Stimulated activated CD8-positive, alpha-beta memory T cell treated with anti-CD3 and anti-CD28 coated beads, Interleukin-4, amount 100 ng/mL, for 4 hours (primary cell): Measurements from ENCODE around the gene PER2.
"Not testable (repeated sequence)": the region's sequence is repeated elsewhere in the genome, so short reads cannot be mapped to it uniquely, and the experiment has no call there.

Source experiments
- DNase-seq, 2 donors: peaks; one replicate each; pipeline ENCODE4 v3.0.0-alpha.2; 2020; ENCODE audit warnings: low read depth in 2 of 2, low spot score in 1 of 2

PER2 gene

DNA sequence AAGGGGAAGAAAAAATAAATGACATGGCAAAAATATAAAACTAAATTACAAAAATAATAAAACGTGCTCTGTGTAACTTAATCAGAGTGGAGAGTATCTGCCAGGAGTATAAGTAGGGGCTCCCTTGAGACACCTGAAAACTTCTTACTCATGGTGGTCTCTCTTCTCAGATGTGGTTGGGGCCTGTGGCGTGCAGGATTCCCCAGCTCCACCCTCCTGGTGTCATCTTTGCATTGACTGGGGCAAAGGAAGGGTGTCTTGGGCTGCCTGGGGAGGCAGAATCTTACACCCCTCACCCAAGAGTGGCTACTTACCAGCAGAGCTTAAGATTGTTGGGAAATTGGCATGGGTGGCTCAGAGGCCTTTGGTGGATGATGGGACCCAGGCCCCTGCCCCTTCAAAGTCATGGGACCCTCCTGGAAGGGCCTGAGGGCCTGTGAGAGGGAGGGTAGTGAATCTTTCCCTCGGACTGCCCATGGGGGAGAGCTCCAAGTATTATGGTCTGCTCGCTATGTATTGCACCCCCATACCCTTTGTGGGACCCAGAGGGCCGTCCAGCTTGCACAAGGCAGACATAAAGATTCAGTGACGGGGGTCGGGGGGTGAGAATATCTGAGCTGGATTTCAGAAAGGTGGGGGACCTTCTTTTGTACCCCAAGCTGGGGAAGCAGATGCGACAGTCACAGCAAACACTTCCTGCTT lies 25.0 kb upstream of the PER2 start:
- DNase-seq, result no peak

GRCh38 chr2:238310721-238311120 lies 22.3 kb upstream of the PER2 start:
- DNase-seq, result not testable (repeated sequence)

DNA sequence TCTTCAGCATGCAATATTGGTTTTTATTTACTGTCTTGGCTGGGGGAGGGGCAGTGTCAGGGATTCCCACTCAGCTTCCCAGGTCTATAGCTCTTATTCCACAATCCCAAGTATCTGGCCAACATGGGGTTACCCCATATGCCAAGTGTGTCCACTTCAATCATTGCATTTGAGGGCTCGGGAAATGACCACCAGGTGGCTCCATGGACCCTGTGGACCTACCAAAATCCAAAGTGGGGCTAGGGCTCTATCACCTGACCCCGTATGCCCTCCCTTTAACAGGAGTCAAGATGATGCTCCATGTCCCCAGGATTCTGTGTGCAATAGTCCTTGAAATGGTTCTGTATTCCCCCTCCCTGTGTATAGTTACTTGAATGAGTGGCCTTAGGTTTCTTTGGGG lies 19.8 kb upstream of the PER2 start:
- no peak for DNase-seq

- no peak for DNase-seq
These were observed 18.2 kb upstream of the PER2 start for GRCh38 chr2:238306672-238306998.

DNA sequence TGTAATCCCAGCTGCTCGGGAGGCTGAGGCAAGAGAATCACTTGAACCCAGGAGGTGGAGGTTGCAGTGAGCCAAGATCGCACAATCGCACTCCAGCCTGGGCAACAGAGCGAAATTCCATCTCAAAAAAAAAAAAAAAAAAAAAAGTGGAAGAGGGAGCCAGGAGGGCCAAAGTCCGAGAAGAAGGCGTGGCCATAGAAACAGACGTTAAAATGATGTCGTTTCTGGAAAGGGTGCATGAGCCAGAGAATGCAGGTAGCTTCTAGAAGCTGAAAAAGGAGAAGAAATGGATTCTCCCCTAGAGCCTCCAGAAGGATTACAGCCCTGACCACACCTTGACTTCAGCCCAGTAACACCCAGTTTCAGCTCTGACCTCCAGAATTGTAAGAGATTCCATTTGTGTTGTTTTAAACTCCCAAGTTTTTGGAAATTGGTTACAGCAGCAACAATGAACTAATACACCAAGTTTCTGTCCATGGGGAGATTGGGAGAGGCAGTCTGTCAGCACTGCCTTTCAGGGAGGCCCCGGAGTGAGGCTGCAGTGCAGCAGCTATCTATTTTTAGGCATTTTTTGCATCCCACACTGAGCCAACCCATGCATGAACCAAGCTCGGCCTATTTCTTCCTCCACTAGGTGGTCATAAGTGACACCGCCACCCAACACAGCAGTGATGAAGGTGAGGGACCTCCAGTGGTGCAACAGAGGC lies 17.7 kb upstream of the PER2 start:
- DNase-seq, result no peak

GRCh38 chr2:238305092-238305862 lies 16.9 kb upstream of the PER2 start:
- no peak for DNase-seq

GRCh38 chr2:238304116-238304515 lies 15.7 kb upstream of the PER2 start:
- DNase-seq, result no peak

DNA sequence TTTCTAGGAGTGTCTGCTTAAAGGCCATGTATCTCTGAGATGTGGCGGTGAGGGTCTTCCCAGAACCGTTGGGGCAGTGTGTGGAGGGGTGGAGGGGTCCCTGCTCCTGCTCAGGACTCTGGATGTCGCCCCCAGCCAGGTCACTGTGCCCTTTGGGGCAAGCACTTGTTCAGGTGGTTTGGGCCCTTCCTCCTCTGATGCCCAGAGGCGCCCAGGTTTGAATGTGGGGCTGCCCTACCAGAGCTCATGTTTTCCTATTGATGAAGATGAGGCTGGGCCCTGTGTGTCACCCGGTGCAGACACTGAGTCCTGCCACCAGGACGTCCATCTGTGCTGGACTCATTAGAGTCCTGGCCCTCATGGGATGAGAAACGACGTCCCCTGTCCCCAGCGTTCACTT lies 14.3 kb upstream of the PER2 start:
- no peak for DNase-seq

GRCh38 chr2:238302087-238302486 lies 13.7 kb upstream of the PER2 start:
- DNase-seq, result no peak

DNA sequence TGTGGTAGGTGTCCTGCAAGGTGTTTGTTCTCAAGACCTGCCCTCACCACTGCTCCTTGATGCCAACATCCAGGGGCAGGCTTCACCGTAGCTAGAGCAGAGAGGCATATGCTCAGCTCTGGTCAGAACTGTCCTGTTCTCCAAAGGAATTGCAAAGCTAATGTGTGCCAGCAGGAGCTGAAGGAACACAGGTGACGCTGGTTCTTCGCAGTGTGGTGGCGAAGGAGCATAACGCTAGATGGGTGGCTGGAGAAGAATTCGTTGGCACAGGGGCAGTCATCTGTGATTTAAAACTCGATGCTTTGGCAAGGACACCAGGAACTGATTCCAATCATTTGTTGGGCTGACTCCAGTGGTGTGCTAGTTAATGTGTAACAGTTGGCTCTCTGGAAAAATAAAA lies 11.4 kb upstream of the PER2 start:
- DNase-seq, result no peak

- DNase-seq, result no peak
These were observed 8.4 kb upstream of the PER2 start for GRCh38 chr2:238296638-238297457.

GRCh38 chr2:238295144-238296112 lies 7.0 kb upstream of the PER2 start:
- DNase-seq, result no peak

DNA sequence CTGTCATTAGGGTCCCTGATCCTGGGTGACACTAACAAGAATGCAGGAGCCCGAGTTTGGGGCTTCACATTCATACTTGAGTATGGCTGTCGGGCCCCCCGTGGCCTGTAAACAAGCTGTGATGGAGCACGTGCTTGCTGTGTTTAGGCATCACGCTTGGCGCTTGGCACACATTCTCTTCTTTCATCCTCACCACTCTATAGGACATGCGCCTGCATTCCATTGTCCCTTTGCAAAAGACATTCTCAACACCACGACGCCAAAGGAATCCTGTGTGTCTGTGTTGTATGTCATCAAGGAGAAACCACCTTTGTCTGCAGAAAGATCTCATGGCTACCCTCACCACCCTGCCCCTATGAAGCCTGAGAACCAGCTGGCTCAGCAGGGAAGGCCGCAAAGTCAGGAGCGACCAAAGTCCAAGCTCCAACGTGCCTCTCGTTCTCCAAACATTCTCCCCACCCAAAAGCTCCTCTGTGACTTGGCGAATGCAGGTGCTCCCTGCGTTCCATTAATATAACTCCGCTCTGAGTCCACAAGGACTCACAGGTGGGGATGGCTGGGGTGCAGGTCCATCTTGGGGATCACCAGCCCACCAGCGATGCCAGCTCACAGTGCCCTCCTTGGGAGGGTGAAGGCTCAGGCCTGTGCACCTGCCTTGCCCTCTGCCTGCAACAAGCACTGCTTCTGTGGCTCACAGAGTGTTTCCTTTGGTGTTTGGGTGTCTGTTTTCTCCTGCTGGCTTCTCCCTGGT lies 6.2 kb upstream of the PER2 start:
- DNase-seq, result no peak

DNA sequence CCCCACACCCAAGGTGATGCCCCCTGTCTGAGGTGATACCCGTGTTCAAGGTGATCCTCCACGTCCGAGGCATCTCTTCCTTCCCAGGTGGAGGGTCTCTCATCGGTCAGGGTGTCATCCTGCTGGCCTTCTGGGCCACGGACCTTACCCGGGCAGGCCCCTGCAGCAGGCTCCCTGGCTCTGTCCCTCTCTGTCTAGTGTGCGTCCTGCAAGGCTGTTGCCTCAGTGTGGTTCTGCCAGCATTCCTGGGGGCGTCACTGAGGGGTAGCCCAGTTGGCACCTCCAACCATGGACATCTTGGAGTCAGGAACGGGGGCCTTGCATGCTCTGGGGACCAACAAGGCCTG lies 5.6 kb upstream of the PER2 start:
- no peak for DNase-seq

DNA sequence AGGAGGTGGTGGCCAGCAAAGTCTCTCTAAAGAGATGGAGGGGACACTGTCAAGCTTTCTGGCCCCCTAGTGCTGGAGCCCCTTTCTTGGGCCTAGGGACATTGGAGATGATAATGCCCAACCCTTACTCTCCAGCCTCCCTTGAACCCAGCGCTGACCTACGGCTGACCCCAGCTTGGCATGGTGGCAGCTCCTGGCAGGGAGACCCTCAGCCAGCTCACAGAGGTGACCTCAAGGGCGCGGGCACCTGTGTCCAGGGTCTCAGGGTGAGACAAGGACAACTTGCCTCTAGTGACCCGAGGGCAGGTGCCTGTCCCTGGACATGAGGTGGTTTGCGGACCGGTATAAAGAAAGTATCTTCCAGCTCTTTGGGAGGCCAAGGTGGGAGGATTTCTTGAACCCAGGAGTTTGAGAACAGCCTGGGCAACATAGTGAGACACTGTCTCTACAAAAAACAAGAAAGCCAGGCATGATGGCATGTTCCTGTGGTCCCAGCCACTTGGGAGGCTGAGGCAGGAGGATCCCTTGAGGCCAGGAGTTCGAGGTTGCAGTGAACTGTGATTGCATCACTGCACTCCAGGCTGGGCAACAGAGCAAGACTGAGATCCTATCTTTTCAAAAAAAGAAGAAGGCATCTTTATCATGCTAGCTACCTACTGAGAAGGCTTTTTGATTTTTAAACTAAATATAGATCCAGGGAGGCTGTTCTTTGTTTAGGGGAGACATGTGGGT lies 3.3 kb upstream of the PER2 start:
- DNase-seq, result no peak

DNA sequence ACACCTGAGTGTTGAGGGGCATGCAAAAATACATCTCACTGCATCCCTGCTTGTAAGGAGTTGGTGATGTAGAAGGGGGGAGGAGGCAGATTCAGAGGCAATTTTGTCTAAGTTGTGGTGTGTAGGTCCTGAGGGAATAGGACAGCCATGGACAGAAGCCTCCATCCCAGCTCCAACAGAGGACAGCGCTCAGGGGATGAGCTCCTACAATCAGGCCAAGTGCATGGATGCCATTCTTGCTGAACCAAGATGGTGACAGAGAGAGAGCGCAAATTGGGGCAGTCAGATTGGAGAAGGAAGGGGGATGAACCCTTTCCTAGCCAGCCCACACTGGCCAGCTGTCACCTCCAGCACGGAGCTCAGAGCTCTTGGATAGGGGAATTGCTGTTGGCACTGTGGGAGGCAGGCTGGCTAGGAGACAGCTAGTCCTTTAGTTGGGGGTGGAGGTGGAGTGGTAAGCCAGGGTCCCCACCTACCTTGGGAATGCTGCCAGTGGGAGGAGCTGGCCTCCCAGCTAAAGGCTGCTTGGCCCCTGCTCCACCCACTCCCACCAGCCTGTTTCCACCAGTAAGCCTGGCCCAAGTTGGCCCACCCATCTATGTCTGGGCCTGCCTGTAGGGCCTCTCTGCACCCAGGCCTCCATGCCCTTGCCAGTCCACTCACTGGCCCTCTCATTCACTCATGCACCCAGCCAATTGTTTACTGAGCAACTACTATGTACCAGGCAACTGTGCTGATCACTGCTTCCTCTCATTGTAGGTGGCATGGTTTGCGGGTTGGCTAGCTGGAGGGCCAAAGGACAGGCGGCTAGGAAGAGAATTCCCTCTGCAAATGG lies 2.5 kb upstream of the PER2 start:
- DNase-seq, result no peak

DNA sequence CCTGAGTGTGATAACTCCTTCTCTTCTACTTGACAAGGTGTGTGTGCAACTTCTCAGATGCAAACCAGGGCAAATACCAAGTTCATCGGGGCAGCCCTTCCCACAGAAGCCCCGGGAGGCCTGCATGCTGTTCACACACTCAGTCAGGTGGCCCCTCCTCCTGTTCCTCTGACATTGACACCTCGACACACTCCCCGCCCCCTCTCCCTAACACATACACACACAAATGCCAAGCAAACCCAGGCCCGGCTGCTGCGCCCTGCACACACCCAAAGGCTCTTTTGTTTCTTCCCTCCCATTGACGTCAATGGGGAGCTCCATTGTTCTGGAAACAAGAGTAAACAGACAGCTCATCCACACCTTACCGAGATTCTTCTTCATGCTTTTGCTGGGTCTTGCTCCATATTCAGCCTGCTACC lies 1.7 kb upstream of the PER2 start:
- DNase-seq, result peak in 1 of 2 donors; percentile 36

DNA sequence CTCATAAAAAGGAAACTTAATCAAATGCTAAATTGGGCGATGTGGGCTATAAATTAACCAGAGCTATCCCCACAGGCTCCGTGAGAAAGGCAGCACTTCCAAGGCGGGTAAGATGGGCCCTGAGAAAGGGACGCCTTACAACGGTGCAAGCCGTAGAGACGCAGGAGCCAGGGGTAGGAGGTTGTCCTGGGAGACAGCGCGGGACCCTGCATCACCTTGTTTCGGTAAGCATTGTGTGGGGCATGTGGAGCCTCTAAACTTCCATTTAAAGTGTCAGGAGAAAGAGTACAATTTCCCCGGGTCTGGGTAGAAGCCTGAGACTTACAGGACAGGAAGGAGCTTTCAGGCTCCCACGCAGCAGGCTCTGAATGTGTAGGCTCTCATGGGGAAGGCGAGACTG lies 1.2 kb upstream of the PER2 start:
- no peak for DNase-seq
